ENCODE results near the gene WDR33.

Gene WDR33

DNA sequence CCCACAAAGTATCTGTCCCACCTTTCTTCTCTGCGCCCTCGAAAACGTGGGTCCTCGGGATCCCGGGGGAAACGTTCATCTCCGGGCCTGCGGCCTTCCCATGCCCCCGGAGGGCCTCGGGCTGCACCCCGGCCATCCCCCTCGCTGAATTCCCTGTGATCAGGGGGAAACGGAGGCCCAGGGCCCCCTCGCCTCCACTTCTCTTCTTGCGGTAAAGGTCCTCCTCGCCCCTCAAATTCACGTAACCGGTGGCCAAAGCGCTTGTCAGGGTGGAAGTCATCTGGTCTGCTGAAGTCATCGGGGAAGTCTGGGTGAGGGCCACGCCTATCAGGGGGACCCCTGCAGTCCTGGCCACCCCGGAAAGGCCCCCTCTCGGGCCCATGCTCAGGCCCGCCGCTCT lies 97.4 kb downstream of the WDR33 start:
- DNase-seq: no peak

GRCh38 chr2:127712999-127713398 lies 98.0 kb downstream of the WDR33 start:
- DNase-seq: no peak

DNA sequence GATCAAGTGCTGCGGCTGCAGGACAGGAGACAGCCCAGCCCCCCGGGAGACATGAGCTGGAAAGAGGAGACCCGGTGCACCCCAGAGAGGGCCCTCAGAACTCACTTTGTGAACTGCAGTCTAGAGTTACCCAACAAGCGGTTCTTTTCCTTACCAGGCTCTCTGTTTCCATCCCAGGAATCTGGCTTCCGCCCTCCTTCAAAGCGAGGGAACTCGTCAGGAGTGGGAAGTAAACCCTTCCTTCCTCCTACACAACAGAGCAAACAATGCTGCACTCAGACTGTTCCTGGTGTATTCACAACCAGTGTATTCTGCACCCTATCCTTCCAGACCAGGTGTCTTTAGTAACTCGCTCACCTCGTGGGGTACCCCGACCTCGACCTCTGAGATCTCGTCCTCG lies 101.6 kb downstream of the WDR33 start:
- no peak for DNase-seq

GRCh38 chr2:127707890-127708648 lies 102.9 kb downstream of the WDR33 start:
- no peak for DNase-seq

DNA sequence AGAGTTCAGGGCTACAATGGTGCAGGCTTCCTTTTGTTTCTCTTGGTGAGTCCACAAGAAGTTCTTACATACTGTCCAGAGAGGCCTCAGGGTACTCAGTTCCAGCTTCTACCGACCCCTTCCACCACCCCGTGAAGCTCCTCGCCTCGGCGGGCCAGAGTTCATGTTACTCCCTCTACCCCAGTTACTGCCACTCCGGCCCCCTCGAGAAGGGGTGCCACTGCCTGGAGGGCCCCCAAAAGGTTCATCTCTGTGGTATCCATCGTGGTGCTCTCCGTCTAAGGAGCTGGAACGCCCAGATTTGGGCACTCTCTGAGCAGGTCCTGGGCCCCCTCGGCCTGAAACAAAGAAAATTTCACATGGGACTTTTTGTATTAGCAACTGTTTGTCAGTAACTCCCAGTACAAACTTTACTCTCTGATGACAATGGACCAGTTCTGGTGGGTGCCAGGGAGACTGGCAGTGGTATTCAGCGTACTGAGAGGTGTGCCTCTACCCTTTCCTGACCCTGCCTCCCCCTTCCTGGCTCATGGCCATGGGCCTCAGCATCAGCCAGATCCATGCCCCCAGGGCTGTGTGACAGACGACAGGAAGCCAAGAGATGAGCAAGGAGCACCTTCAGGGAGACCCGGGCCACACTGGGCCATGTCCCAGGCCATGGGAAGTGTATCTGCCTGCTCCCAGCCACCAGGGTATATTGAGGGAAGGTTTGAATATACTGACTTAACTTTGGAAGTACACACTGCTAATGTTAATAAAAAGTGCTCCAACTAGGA lies 104.6 kb downstream of the WDR33 start:
- DNase-seq: no peak

GRCh38 chr2:127705391-127706065 lies 105.4 kb downstream of the WDR33 start:
- DNase-seq: no peak

GRCh38 chr2:127704641-127705390 lies 106.2 kb downstream of the WDR33 start:
- no peak for DNase-seq

DNA sequence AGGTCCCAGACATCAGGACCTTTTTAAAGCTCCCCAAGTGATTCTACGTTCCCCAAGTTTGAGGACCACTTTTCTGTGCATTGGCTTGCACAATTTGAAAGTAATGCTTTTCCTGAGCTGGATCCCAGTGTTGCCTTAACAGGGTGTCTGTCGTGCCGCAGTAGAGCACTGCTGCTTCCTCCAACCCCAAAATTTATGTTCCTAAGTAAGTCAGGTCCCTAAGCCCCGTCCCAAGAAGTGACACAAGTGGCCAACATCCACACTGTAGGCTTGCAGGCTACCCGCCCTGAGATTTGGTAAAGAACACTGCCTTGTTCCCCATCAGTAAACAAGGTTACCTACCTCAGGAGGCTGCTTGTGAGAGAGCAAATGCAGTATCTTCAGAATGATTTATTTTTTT lies 107.7 kb downstream of the WDR33 start:
- no peak for DNase-seq

GRCh38 chr2:127702395-127703009 lies 108.5 kb downstream of the WDR33 start:
- DNase-seq: no peak

DNA sequence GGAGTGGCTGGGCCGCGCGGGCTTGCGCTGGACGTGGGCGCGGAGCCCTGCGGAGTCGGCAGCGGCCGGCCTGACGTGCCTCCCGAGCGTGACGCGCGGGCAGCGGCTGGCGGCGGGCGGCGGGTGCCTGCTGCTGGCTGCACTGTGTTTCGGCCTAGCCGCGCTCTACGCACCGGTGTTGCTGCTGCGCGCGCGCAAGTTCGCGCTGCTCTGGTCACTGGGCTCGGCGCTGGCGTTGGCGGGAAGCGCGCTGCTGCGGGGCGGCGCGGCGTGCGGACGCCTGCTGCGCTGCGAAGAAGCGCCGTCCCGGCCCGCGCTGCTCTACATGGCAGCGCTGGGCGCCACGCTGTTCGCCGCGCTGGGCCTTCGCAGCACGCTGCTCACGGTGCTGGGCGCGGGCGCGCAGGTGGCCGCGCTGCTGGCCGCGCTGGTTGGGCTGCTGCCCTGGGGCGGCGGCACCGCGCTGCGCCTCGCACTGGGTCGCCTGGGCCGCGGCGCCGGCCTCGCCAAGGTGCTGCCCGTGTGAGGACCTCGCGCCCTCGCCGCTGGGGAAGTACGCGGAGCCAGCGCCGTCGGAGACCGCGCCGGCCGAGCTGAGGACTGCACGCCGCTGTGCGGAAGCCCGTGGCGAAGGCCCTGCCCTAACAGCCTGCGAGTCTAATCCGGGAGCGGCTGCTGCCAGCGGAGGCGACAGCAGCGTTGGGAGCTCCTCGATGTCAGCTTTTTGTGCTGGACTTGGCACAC lies 109.1 kb downstream of the WDR33 start:
- DNase-seq: peak; percentile 53

- DNase-seq: peak; percentile 58
Observed at GRCh38 chr2:127701193-127701650, 109.7 kb downstream of the WDR33 start, which contains the start of gene SFT2D3. Gene SFT2D3, plus strand, starts transcription at chr2:127701497. Its CDS starts 32 bp downstream, at chr2:127701529.

DNA sequence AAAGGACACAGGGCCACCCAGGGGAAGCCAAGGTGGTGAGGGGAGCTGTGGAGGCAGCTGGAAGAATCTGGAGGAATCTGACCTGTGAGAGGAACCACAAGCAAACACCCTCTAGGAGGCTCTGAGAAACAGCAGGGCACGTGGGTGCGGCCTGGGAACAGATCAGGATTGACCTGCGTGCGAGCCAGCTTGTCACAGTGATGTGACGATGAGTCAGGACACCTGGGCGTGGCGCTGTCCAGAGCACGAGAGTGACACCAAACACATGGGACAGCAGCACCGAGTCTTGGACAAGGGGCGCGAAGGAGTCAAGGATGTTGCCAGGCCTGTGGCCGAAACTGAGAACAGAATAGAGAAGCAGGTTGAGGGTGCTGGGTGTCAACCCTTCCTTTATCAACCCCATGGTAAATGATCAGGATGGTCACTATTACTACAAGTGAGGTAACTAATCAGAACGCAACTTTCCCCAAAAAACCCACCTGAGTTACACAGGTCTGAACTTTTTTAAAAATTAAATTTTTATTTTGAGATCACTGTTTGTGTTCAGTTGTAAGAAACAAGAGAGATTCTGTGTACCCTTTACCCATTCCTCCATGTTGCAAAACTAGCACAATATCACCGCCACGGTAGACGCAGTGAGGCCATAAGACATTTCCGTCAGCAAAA lies 110.3 kb downstream of the WDR33 start:
- no peak for DNase-seq

DNA sequence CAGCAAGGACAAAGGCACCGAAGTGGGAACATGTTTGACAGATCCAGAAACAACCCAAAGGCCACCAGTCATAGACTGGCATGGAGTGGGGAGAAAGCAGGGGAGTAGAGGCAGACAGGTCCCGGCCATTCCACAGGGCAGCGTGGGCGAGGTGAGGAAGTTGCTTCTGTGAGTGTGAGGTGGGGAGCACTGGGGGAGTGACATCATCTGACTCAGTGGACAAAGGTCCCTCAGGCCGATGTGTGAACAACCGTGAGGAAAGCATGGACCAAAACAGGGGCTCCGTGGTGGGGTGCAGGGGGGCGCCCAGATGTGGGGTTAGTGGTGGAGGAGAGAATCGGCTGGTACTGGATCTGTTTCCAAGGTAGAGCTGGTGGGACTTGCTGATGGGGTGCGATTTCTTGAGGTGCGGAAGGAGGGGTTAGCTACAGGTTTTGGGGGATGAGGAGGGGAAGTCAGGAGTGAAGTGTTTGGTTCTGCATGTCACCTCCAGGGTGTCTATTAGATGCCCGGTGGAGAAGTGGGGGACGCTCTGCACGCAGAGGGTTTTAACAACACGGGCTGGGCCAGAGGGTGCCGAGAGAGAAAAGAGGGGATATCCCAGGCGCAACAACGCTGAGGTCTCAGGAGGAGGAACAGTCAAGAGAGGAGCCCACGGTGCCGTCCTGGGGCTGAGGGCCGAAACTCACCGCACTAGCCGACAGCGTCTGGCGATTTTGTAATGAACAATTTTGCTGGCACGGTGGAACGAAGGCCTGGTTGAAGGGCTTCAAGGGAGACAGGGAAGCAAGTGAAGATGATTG lies 112.2 kb downstream of the WDR33 start:
- no peak for DNase-seq

GRCh38 chr2:127697482-127698180 lies 113.3 kb downstream of the WDR33 start:
- DNase-seq: no peak

GRCh38 chr2:127695491-127696472 lies 115.2 kb downstream of the WDR33 start:
- DNase-seq: no peak

GRCh38 chr2:127694986-127695385 lies 116.0 kb downstream of the WDR33 start:
- no peak for DNase-seq

GRCh38 chr2:127690696-127691095 lies 120.3 kb downstream of the WDR33 start:
- DNase-seq: no peak

- no peak for DNase-seq
Observed at GRCh38 chr2:127688405-127688804, 122.6 kb downstream of the WDR33 start.

Data from GOT3 (cell line).